Esophagus muscularis mucosa (tissue), 3 donors: ENCODE results near the gene TEX55.

Experiments
- POLR2AphosphoS5 ChIP-seq, 2 donors: sonication (generic); formaldehyde crosslinking; IDR thresholded peaks; one replicate each; pipeline ENCODE4 v1.6.1; 2017; ENCODE audit warnings: antibody characterized with exemption in 2 of 2
- TF ChIP-seq, protein P1 (sequence below), 3 experiments: fragments of 200-600 bp in 2 of 3; fragments of 450-650 bp in 1 of 3; sonication (generic) in 2 of 3; IDR thresholded peaks; one replicate each; pipeline ENCODE4 v1.5.1; 2017 to 2019; ENCODE audit warnings: antibody characterized with exemption in 3 of 3, mild to moderate bottlenecking in 2 of 3, moderate library complexity in 1 of 3

DNA sequence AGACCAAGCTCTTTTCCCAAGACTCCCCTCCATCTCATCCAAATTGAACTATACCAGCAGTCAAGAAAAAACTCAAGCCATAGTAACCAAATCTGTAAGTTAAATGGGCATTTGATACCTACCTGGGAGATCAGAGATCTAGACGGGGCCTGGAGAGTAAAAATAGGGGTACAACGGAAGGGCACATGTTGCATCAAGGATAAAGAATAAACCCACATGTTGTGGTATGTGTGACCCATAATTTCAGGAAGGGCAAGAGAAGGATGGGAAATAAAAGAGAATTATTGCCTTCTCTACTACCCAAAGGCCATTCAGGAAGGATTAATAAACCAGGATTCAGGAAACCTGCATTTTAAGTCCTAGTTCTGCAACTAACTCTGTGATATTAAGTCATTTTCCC, 1.5 kb downstream of the TEX55 start:
- TF ChIP-seq, protein P1, sequence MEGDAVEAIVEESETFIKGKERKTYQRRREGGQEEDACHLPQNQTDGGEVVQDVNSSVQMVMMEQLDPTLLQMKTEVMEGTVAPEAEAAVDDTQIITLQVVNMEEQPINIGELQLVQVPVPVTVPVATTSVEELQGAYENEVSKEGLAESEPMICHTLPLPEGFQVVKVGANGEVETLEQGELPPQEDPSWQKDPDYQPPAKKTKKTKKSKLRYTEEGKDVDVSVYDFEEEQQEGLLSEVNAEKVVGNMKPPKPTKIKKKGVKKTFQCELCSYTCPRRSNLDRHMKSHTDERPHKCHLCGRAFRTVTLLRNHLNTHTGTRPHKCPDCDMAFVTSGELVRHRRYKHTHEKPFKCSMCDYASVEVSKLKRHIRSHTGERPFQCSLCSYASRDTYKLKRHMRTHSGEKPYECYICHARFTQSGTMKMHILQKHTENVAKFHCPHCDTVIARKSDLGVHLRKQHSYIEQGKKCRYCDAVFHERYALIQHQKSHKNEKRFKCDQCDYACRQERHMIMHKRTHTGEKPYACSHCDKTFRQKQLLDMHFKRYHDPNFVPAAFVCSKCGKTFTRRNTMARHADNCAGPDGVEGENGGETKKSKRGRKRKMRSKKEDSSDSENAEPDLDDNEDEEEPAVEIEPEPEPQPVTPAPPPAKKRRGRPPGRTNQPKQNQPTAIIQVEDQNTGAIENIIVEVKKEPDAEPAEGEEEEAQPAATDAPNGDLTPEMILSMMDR (IDR thresholded peaks at IDR 0.05) = no peak
- no peak for TF ChIP-seq POLR2AphosphoS5 (IDR thresholded peaks at IDR 0.05)
